Epithelial cell of proximal tubule (primary cell): ENCODE measurements around the gene NDUFA6. TPM values are rescaled to one million over a fixed set of nuclear protein-coding genes. Genes with fewer than 3 reads are reported as not detected.
"Not testable (repeated sequence)": the region's sequence is repeated elsewhere in the genome, so short reads cannot be mapped to it uniquely, and the experiment has no call there.

ENCODE experiments used
- DNase-seq: peaks from one replicate; pipeline ENCODE4 v3.0.0-alpha.2; 2011; ENCODE audit warnings: low read depth
- H3K4me3 ChIP-seq: 2 replicates; pipeline ENCODE4 v1.5.1; 2011; ENCODE audit warnings: low read depth, mild to moderate bottlenecking, low read length
- CTCF ChIP-seq: conservative IDR thresholded peaks from 2 replicates; pipeline ENCODE4 v1.5.1; 2012; ENCODE audit warnings: low read depth, mild to moderate bottlenecking, low read length
- total RNA-seq: library from RNA; depleted of rRNA; stranded (reverse); fragments of >200 nt; gene quantifications from 2 replicates; pipeline ENCODE4 v1.2.3, GENCODE V29; 2015

Gene NDUFA6
- 91.0 and 108 TPM in 2 replicates for total RNA-seq

DNA sequence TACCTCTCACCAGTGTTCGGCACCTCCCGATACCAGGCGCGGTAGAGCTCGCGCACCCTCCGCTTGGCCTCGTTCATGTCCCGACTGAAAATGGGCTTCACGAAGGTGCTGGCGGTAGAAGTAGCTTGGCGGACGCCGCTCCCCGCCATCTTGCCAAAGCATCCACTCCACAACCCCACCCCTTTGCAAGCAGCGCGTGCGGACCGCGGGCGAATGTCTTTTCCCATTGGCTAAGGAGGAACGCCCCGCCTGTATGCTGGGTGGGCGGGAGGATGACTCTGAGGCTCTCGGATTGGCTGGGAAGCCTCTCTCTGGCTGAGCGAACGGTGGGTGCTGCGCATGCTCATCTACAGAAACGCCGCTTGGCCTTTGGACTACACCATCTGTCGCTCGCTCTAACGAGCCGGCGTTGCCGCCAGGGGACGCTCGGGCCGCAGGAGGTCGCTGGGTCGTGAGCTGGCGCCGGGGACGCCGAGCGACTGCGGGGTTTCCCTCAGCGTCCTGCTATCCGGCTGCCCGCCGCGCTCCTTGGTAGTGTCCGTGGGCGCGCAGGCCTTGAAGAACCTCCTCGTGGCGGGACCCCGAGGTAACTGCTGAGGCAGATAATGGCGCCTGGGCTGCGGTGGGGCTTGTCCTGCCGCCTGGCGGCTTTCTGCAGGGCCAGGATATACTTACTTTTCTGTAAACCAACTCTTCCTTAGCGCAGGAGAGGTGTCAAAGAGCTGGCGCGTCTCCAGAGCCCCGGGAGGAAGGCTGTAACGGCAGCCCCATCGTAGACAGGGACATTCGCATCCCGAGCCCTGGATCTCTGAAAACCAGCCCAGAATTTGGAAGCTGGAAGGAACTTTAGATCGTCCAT, at the start of gene NDUFA6:
Gene NDUFA6, minus strand, starts transcription at position 177 of the 859 bp plus-strand sequence. Its CDS starts 28 bp downstream, at position 149.
- peak within 1 kb of the TSS; percentile 96 for H3K4me3 ChIP-seq
- peak; percentile 86 for DNase-seq
- peak; percentile 86 for TF ChIP-seq CTCF

DNA sequence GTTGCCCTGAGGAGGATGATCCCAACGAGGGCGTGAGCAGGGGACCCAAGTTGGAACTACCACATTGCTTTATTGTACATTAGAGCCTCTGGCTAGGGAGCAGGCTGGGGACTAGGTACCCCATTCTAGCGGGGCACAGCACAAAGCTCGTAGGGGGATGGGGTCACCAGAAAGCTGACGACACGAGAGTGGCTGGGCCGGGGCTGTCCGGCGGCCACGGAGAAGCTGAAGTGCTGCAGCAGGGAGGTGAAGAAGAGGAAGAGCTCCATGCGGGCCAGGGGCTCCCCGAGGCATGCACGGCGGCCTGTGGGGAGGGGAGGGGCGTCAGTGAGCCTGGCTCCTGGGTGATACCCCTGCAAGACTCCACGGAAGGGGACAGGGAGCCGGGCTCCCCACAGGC, 49.6 kb upstream of the NDUFA6 start:
- not testable (repeated sequence) for DNase-seq, H3K4me3 ChIP-seq

- not testable (repeated sequence) for DNase-seq
Measured at GRCh38 chr22:42139508-42139907, 48.9 kb upstream of the NDUFA6 start.

DNA sequence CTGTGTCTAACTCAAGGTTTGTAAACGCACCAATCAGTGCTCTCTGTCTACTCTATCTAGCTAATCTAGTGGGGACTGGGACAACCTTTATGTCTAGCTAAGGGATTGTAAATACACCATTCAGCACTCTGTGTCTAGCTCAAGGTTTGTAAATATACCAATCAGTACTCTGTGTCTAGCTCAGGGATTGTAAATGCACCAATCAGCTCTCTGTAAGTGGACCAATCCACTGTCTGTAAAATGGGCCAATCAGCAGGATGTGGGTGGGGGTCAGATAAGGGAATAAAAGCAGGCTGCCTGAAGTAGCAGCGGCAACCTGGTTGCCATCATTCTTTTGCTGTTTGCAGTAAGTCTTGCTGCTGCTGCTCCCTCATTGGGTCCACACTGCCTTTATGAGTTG, 48.4 kb upstream of the NDUFA6 start:
- DNase-seq = no peak
- H3K4me3 ChIP-seq = no peak overlapping the region
- TF ChIP-seq CTCF = no peak

More at GRCh38 chr22:42139508-42139907, 48.9 kb upstream of the NDUFA6 start:
- H3K4me3 ChIP-seq = not testable (repeated sequence)

GRCh38 chr22:42138122-42138770, 47.7 kb upstream of the NDUFA6 start:
- H3K4me3 ChIP-seq = no peak overlapping the region
- no peak for TF ChIP-seq CTCF
- DNase-seq = no peak

DNA sequence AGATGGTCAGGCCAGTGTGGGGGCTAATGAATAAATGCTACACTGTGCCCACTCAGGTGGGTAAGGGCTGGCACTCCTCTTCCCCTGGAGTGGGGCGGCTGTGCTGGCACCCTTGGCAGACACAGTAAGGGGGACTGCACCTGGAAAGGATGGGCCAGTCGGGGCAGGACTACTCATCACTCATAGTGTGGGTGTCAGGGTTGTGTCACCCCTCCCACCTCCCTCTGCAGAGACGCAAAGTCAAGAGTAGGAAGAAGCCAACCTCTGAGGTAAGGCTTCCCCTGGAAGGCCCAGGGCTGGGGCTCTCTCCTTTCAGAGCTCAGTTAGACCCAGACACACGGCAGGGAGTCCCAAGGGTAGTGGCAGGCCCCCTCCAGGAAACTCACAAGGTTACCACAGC, 45.1 kb upstream of the NDUFA6 start:
- not testable (repeated sequence) for DNase-seq, H3K4me3 ChIP-seq

DNA sequence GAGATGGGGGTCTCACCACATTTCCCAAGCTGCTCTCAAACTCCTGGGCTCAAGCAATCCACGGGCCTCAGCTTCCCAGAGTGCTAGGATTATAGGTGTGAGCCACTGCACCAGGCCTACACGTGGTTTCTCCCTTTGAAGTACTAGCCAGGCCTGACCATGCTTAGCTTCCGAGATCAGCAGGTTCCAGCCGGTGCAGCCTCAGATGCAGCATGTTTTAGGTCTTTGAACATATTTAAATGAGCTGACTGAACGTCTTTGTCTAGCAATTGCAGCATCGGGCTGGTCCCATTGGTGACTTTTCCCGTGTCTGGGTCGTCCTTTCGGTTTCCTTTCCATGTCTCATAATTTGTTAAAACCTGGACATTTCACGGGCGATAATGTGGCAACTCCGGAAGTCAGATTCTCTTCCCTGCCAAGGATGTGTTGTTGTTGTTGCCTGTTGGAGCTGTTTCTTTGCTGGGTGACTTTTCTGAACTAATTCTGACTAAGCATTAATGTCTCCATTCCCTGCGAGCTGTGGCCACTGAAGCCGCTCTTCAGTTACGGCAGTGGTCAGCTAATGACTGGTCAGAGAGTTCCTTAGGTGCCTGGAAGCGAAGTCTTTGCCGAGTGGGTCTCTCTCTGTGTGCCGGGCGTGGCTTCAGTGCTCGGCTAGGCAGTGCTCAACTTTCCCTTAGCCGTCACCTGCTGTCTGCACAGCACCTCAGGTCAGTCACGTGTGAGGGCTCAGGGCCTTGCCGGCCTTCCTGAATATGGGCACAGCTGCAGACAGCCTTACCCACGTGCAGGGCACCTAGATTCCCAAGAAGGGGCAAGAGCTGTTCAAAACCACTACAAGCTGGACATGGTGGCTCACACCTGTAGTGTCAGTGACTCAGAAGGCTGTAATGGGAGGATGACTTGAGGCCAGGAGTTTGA, 43.8 kb upstream of the NDUFA6 start:
- no peak overlapping the region for H3K4me3 ChIP-seq
- TF ChIP-seq CTCF = no peak
- DNase-seq = no peak

GRCh38 chr22:42132457-42132856, 41.9 kb upstream of the NDUFA6 start:
- no peak for DNase-seq
- TF ChIP-seq CTCF = no peak
- no peak overlapping the region for H3K4me3 ChIP-seq
